ENCODE measurements around the gene EIF4B.
A peak's percentile ranks its signal among the peaks of the same experiment; 100 is the strongest.

EIF4B gene

DNA sequence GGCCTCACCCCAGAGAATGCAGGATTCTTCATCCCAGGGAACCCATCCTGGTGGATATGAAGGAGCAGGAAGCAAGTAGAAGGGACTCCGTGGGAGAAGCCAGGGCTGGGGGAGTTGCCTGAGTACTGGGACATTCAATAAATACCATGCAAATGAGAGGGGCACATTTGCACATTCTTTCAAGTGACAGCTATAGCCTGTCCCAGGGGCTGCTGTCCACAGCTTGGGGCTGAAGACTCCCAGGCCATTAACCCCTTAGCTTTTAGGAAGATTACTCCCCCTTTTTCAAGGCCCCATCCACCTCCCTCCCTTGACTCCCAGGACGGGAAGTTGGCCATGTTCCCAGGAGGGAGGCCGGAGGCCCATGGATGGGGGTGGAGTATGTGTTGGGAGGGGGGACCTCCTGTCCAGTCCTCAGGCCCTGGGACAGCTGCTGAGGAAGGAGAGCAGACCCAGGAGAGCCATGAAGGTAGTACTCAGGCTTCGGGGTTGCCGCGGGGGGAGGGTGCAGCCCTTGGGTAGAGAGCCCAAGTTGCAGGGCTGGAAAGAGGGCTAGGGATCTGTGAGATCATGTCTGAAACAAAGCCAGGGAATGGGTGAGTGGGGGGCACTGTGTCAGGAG is 42.6 kb downstream of the EIF4B start:
- ATAC-seq = peak; percentile 4
- TF ChIP-seq ZNF8 (CRISPR knock-in tag; IDR thresholded peaks at IDR 0.05) (no peak), CSDC2 (CRISPR knock-in tag; IDR thresholded peaks at IDR 0.05) (no peak), PATZ1 (CRISPR knock-in tag; IDR thresholded peaks at IDR 0.05; ENCODE audit: borderline replicate concordance) (0 out of 2 replicates have a peak, but pooled peaks have one; percentile 20), ISL1 (CRISPR knock-in tag; IDR thresholded peaks at IDR 0.05) (no peak), CREB5 (CRISPR knock-in tag; IDR thresholded peaks at IDR 0.05; ENCODE audit: low read depth) (no peak)
- TF ChIP-seq, protein P1, sequence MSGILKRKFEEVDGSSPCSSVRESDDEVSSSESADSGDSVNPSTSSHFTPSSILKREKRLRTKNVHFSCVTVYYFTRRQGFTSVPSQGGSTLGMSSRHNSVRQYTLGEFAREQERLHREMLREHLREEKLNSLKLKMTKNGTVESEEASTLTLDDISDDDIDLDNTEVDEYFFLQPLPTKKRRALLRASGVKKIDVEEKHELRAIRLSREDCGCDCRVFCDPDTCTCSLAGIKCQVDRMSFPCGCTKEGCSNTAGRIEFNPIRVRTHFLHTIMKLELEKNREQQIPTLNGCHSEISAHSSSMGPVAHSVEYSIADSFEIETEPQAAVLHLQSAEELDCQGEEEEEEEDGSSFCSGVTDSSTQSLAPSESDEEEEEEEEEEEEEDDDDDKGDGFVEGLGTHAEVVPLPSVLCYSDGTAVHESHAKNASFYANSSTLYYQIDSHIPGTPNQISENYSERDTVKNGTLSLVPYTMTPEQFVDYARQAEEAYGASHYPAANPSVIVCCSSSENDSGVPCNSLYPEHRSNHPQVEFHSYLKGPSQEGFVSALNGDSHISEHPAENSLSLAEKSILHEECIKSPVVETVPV (CRISPR knock-in tag; IDR thresholded peaks at IDR 0.05) = no peak

DNA sequence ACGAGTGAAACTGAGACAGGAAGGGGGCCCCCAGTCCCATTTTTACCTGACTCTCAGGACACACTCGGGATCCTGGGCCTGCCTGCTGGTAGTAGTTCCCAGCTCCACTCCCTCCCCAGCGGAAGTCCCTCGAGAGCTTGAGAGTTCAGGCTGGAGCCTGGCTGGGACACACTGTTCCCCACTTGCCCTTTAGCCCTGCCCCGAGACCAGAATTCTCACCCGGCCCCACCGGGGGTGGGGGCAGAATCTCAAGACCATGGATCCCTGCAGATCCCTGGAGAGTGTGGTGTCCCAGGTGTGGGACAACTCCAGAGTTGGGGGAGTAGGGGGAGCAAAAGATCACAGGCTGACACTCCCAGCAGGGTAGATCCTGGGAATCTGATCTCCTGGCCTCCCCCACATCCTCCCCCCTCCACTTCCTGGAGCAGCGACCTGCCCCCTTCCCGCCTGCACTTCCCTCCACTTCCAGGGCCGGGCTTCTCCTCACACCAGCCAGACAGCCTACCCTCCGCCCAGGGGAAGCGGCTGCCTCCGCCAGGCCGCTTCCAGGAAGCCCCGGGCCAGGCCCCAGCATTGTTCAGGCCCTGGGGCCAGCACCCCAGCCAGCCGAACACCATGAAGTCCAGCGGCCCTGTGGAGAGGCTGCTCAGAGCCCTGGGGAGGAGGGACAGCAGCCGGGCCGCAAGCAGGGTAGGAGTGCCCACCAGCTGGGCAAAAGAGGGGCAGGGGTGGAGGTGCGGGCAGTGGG is 43.5 kb downstream of the EIF4B start, which contains the start of gene TNS2:
TNS2 (plus strand) TSS at position 495 of the 748 bp plus-strand sequence; CDS start at position 616, 121 bp downstream.
- no peak for TF ChIP-seq SNAI2 (CRISPR knock-in tag; IDR thresholded peaks at IDR 0.05)
- TF ChIP-seq ZFP30 (CRISPR knock-in tag; IDR thresholded peaks at IDR 0.05) = no peak
- TF ChIP-seq CREB5 (CRISPR knock-in tag; IDR thresholded peaks at IDR 0.05; ENCODE audit: low read depth) = no peak
- TF ChIP-seq TCF4 (CRISPR knock-in tag; IDR thresholded peaks at IDR 0.05; ENCODE audit: borderline replicate concordance) = no peak
- TF ChIP-seq, protein P1 (CRISPR knock-in tag; IDR thresholded peaks at IDR 0.05) = no peak
- no peak for TF ChIP-seq ZNF565 (CRISPR knock-in tag; conservative IDR thresholded peaks at IDR 0.05; ENCODE audit: low read depth)
- TF ChIP-seq RARB (CRISPR knock-in tag; IDR thresholded peaks at IDR 0.05) = no peak
- no peak for TF ChIP-seq CSDC2 (CRISPR knock-in tag; IDR thresholded peaks at IDR 0.05)
- no peak for TF ChIP-seq PPARA (CRISPR knock-in tag; IDR thresholded peaks at IDR 0.05; ENCODE audit: borderline replicate concordance)
- TF ChIP-seq ZNF8 (CRISPR knock-in tag; IDR thresholded peaks at IDR 0.05) = no peak
- TF ChIP-seq ZNF70 (CRISPR knock-in tag; IDR thresholded peaks at IDR 0.05) = no peak
- TF ChIP-seq BACH2 (CRISPR knock-in tag; IDR thresholded peaks at IDR 0.05; ENCODE audit: borderline replicate concordance) = no peak
- TF ChIP-seq ZC3H10 (CRISPR knock-in tag; IDR thresholded peaks at IDR 0.05) = no peak
- TF ChIP-seq, protein P2, sequence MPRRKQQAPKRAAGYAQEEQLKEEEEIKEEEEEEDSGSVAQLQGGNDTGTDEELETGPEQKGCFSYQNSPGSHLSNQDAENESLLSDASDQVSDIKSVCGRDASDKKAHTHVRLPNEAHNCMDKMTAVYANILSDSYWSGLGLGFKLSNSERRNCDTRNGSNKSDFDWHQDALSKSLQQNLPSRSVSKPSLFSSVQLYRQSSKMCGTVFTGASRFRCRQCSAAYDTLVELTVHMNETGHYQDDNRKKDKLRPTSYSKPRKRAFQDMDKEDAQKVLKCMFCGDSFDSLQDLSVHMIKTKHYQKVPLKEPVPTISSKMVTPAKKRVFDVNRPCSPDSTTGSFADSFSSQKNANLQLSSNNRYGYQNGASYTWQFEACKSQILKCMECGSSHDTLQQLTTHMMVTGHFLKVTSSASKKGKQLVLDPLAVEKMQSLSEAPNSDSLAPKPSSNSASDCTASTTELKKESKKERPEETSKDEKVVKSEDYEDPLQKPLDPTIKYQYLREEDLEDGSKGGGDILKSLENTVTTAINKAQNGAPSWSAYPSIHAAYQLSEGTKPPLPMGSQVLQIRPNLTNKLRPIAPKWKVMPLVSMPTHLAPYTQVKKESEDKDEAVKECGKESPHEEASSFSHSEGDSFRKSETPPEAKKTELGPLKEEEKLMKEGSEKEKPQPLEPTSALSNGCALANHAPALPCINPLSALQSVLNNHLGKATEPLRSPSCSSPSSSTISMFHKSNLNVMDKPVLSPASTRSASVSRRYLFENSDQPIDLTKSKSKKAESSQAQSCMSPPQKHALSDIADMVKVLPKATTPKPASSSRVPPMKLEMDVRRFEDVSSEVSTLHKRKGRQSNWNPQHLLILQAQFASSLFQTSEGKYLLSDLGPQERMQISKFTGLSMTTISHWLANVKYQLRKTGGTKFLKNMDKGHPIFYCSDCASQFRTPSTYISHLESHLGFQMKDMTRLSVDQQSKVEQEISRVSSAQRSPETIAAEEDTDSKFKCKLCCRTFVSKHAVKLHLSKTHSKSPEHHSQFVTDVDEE (CRISPR knock-in tag; IDR thresholded peaks at IDR 0.05) = no peak
- no peak for TF ChIP-seq ISL1 (CRISPR knock-in tag; IDR thresholded peaks at IDR 0.05)
- TF ChIP-seq OSR1 (CRISPR knock-in tag; IDR thresholded peaks at IDR 0.05) = no peak
- no peak for TF ChIP-seq ARNTL (CRISPR knock-in tag; IDR thresholded peaks at IDR 0.05; ENCODE audit: borderline replicate concordance, low read depth)
- no peak for TF ChIP-seq ESRRG (CRISPR knock-in tag; IDR thresholded peaks at IDR 0.05)
- no peak for TF ChIP-seq PATZ1 (CRISPR knock-in tag; IDR thresholded peaks at IDR 0.05; ENCODE audit: borderline replicate concordance)
- ATAC-seq = peak; percentile 8

Data from SK-N-SH treated with all-trans-retinoic acid at 6 μM for 48 hours (cell line).